ENCODE data around the gene IGF2R. TPM values are rescaled to one million over a fixed set of nuclear protein-coding genes. Genes with fewer than 3 reads are reported as not detected.

The IGF2R gene
- total RNA-seq, 4 donors from 2014 or later, result 38.2 to 56.1 (median 52.0) TPM

GRCh38 chr6:160141001-160141726 is 172.3 kb downstream of the IGF2R start:
- WGBS, 2 donors, result 34 to 50% methylated on average over 5 of the region's 5 CpGs
- H3K4me1 ChIP-seq, result peaks cover 0 to 19% (median 5%) of the 10 kb centered on the region in 3 donors
- H3K4me3 ChIP-seq, result no peak overlapping the region
- H3K27ac ChIP-seq, result peak overlapping the region in 3 of 4 donors; percentile 47 to 65 (median 63)
- intact Hi-C loops (cut with DNase I), result no loop called here
- H3K27me3 ChIP-seq, result no peaks in the 10 kb centered on the region
- DNase-seq, result no peak
- no peak for TF ChIP-seq CTCF (IDR thresholded peaks at IDR 0.05)
- TF ChIP-seq POLR2A (IDR thresholded peaks at IDR 0.05), result no peak
- H3K9me3 ChIP-seq, result no peaks in the 10 kb centered on the region
- H3K36me3 ChIP-seq, result no peaks in the 10 kb centered on the region

- Histone ChIP-seq H3K36me3 (no peaks in the 10 kb centered on the region), H3K9me3 (no peaks in the 10 kb centered on the region), H3K27me3 (no peaks in the 10 kb centered on the region), H3K4me1 (peaks cover 0 to 19% (median 5%) of the 10 kb centered on the region in 3 donors), H3K4me3 (no peak overlapping the region), H3K27ac (peak overlapping the region in 2 of 4 donors; percentile 63 to 65)
- no peak for DNase-seq
- TF ChIP-seq CTCF (IDR thresholded peaks at IDR 0.05) (no peak), POLR2A (IDR thresholded peaks at IDR 0.05) (no peak)
- WGBS, 2 donors, result 78 to 91% methylated on average over 7 of the region's 8 CpGs
- intact Hi-C loops (cut with DNase I), result no loop called here
Measured at GRCh38 chr6:160142115-160142715, 173.3 kb downstream of the IGF2R start.

- intact Hi-C loops (cut with DNase I), result no loop called here
- 66 to 79% methylated on average over 6 of the region's 6 CpGs for WGBS, 2 donors
- peaks cover 0 to 2% (median 0%) of the 10 kb centered on the region in 3 donors for H3K4me1 ChIP-seq
- TF ChIP-seq CTCF (IDR thresholded peaks at IDR 0.05) (no peak), POLR2A (IDR thresholded peaks at IDR 0.05) (no peak)
- H3K27me3 ChIP-seq, result no peaks in the 10 kb centered on the region
- H3K36me3 ChIP-seq, result no peaks in the 10 kb centered on the region
- no peaks in the 10 kb centered on the region for H3K9me3 ChIP-seq
- no peak overlapping the region for H3K4me3 ChIP-seq
- H3K27ac ChIP-seq, result peak overlapping the region in 3 of 4 donors; percentile 48 to 65 (median 61)
- DNase-seq, result no peak
Measured at GRCh38 chr6:160146454-160147145, 177.7 kb downstream of the IGF2R start.

DNA sequence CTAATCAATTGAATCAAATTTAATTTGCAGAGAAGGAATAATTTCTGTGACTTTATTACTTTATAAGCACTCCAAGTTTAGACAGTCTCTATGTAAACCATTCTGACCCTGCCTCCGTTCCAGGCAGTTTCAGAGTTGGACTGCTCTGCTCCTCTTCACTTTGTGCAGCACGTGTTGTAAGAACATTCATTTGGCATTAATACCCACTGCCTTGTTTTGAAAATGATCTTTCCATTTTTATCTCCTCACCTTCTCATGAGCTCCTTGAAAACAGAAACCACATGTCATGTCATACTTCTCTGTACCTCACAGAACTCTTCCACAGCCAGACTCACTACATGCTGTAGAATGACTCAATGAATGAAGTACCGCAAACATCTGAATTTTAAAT is 178.3 kb downstream of the IGF2R start:
- no peaks in the 10 kb centered on the region for H3K36me3 ChIP-seq
- 68 to 91% methylated on average over 3 of the region's 3 CpGs for WGBS, 2 donors
- no peak for DNase-seq
- no peak for TF ChIP-seq POLR2A (IDR thresholded peaks at IDR 0.05)
- no peak for TF ChIP-seq CTCF (IDR thresholded peaks at IDR 0.05)
- no peaks in the 10 kb centered on the region for H3K9me3 ChIP-seq
- H3K27ac ChIP-seq, result peak overlapping the region in 3 of 4 donors; percentile 48 to 65 (median 61)
- no peaks in the 10 kb centered on the region for H3K4me1 ChIP-seq
- intact Hi-C loops (cut with DNase I), result no loop called here
- no peaks in the 10 kb centered on the region for H3K27me3 ChIP-seq
- H3K4me3 ChIP-seq, result no peak overlapping the region

GRCh38 chr6:160154471-160154870 is 185.6 kb downstream of the IGF2R start:
- intact Hi-C loops (cut with DNase I), result no loop called here
- TF ChIP-seq CTCF (IDR thresholded peaks at IDR 0.05) (no peak), POLR2A (IDR thresholded peaks at IDR 0.05) (no peak)
- no peaks in the 10 kb centered on the region for H3K4me1 ChIP-seq

More at GRCh38 chr6:160154471-160154870, 185.6 kb downstream of the IGF2R start:
- H3K27ac ChIP-seq, result no peak overlapping the region
- H3K36me3 ChIP-seq, result peaks cover 0 to 3% (median 0%) of the 10 kb centered on the region in 3 donors
- 88 to 94% methylated on average over 3 of the region's 3 CpGs for WGBS, 2 donors
- peaks cover 0 to 3% (median 0%) of the 10 kb centered on the region in 3 donors for H3K9me3 ChIP-seq
- no peaks in the 10 kb centered on the region for H3K27me3 ChIP-seq
- no peak overlapping the region for H3K4me3 ChIP-seq
- DNase-seq, result no peak

Data from esophagus squamous epithelium (tissue), 5 donors.